ENCODE measurements around the gene ADGRF5.

ADGRF5 gene

DNA sequence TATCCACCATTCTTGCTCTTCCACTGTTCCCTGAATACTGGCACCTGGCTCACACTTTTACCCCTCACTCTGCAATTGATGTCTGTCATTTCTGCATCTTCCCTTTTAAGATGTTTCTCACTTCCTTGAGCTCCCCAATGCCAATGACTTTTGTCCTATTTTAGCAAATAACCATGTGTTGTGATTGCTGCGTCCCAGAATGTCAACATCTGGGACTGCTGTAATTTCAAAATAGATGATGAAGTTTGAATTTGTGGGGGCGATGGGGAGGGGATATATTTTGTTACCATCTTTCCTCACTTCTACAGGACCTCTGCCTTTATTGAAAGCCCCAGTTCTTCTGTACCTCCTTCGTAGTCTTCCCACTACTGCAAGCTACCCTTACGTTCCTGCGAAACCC, 40.0 kb upstream of the ADGRF5 start:
- Histone ChIP-seq H3K56ac (ENCODE audit: low read length) (no peak overlapping the region), H2AK5ac (ENCODE audit: low read length) (no peak overlapping the region), H3K4me3 (ENCODE audit: low read length) (no peak overlapping the region), H2BK5ac (ENCODE audit: low read length) (no peak overlapping the region), H3K27ac (ENCODE audit: low read depth, low read length) (no peak overlapping the region), H3K36me3 (ENCODE audit: control insufficient read depth, insufficient read depth, low read length) (no peaks in the 10 kb centered on the region), H3K23ac (ENCODE audit: low read length) (no peak overlapping the region), H4K5ac (ENCODE audit: low read length) (no peak overlapping the region), H3K4me2 (ENCODE audit: low read length) (no peak overlapping the region), H2BK120ac (ENCODE audit: low read depth, low read length) (no peak overlapping the region), H3K18ac (ENCODE audit: low read length) (no peak overlapping the region), H3K79me1 (ENCODE audit: low read length) (no peaks in the 10 kb centered on the region), H3K27me3 (ENCODE audit: insufficient read depth, low read length, poor library complexity) (no peaks in the 10 kb centered on the region), H3K4me1 (ENCODE audit: control insufficient read depth, low read depth, low read length) (peaks cover 3% of the 10 kb centered on the region), H2BK15ac (replicated peaks; ENCODE audit: low read depth) (no peak overlapping the region), H4K8ac (ENCODE audit: low read depth, low read length) (no peak overlapping the region), H3K4ac (ENCODE audit: low read depth, low read length) (no peak overlapping the region), H3K9ac (ENCODE audit: low read length) (no peak overlapping the region), H3K79me2 (ENCODE audit: control insufficient read depth, insufficient read depth, low read length) (no peaks in the 10 kb centered on the region)
- no CpG with 5 or more reads among the region's 5 CpGs for WGBS (ENCODE audit: extremely low coverage, insufficient coverage, low lambda C conversion rate)
- DNase-seq = no peak

DNA sequence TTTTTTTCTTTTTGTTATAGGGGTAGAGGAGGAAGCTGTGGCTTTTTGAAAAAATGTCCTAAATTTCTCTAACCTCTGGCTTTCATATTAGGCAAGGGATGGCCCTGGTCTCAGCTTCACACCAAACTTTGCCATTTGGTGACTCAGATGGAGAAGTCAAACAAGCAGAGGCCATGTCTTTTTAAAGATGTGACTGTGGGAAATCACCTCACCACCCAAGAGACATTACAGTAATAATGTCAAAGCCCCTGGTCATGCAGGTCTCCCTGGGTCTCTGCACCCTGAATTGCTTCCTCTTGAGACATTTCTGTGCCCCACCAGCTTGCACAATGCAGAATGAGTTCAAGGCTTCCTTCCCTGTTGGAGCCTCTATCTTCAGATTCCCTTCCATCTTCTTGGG, 39.5 kb upstream of the ADGRF5 start:
- Histone ChIP-seq H3K27ac (ENCODE audit: low read depth, low read length) (no peak overlapping the region), H3K56ac (ENCODE audit: low read length) (no peak overlapping the region), H4K8ac (ENCODE audit: low read depth, low read length) (no peak overlapping the region), H3K23ac (ENCODE audit: low read length) (no peak overlapping the region), H3K18ac (ENCODE audit: low read length) (no peak overlapping the region), H3K4me2 (ENCODE audit: low read length) (no peak overlapping the region), H2BK15ac (replicated peaks; ENCODE audit: low read depth) (no peak overlapping the region), H3K79me2 (ENCODE audit: control insufficient read depth, insufficient read depth, low read length) (no peaks in the 10 kb centered on the region), H3K27me3 (ENCODE audit: insufficient read depth, low read length, poor library complexity) (no peaks in the 10 kb centered on the region), H2BK5ac (ENCODE audit: low read length) (no peak overlapping the region), H3K4me1 (ENCODE audit: control insufficient read depth, low read depth, low read length) (peaks cover 3% of the 10 kb centered on the region), H2AK5ac (ENCODE audit: low read length) (no peak overlapping the region), H2BK120ac (ENCODE audit: low read depth, low read length) (no peak overlapping the region), H3K79me1 (ENCODE audit: low read length) (no peaks in the 10 kb centered on the region), H3K9ac (ENCODE audit: low read length) (no peak overlapping the region), H3K4ac (ENCODE audit: low read depth, low read length) (no peak overlapping the region), H4K5ac (ENCODE audit: low read length) (no peak overlapping the region), H3K4me3 (ENCODE audit: low read length) (no peak overlapping the region), H3K36me3 (ENCODE audit: control insufficient read depth, insufficient read depth, low read length) (no peaks in the 10 kb centered on the region)
- DNase-seq = no peak

DNA sequence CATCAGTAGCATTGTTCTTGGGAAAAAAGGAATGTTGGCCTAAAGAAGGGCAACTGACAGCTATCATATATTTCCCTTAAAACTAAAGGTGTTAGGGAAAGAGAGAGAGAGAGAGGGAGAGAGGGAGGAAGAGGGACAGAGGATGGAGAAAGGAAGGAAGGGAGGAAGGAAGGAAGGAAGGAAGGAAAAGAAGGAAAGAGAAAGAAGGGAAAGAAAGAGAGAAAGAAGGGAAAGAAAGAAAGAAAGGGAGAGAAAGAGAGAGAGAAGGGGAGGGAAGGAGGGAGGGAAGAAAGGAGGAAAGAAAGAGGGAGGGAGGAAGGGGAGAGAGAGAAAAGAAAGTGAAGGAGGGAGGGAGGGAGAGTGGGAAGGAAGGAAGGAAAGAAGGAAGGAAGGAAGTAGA, 37.7 kb upstream of the ADGRF5 start:
- H3K79me1 ChIP-seq (ENCODE audit: low read length) = no peaks in the 10 kb centered on the region
- H3K27ac ChIP-seq (ENCODE audit: low read depth, low read length) = no peak overlapping the region
- H4K5ac ChIP-seq (ENCODE audit: low read length) = no peak overlapping the region
- no peaks in the 10 kb centered on the region for H3K79me2 ChIP-seq (ENCODE audit: control insufficient read depth, insufficient read depth, low read length)
- DNase-seq = no peak
- H3K9ac ChIP-seq (ENCODE audit: low read length) = no peak overlapping the region
- H4K8ac ChIP-seq (ENCODE audit: low read depth, low read length) = no peak overlapping the region
- H2BK5ac ChIP-seq (ENCODE audit: low read length) = no peak overlapping the region
- H3K4ac ChIP-seq (ENCODE audit: low read depth, low read length) = no peak overlapping the region
- H2AK5ac ChIP-seq (ENCODE audit: low read length) = no peak overlapping the region
- peaks cover 7% of the 10 kb centered on the region for H3K4me1 ChIP-seq (ENCODE audit: control insufficient read depth, low read depth, low read length)
- H3K36me3 ChIP-seq (ENCODE audit: control insufficient read depth, insufficient read depth, low read length) = no peaks in the 10 kb centered on the region
- H2BK15ac ChIP-seq (replicated peaks; ENCODE audit: low read depth) = no peak overlapping the region
- no peak overlapping the region for H3K4me2 ChIP-seq (ENCODE audit: low read length)
- H3K4me3 ChIP-seq (ENCODE audit: low read length) = no peak overlapping the region
- H3K56ac ChIP-seq (ENCODE audit: low read length) = no peak overlapping the region
- H2BK120ac ChIP-seq (ENCODE audit: low read depth, low read length) = no peak overlapping the region
- no peak overlapping the region for H3K18ac ChIP-seq (ENCODE audit: low read length)
- no peak overlapping the region for H3K23ac ChIP-seq (ENCODE audit: low read length)
- no peaks in the 10 kb centered on the region for H3K27me3 ChIP-seq (ENCODE audit: insufficient read depth, low read length, poor library complexity)

DNA sequence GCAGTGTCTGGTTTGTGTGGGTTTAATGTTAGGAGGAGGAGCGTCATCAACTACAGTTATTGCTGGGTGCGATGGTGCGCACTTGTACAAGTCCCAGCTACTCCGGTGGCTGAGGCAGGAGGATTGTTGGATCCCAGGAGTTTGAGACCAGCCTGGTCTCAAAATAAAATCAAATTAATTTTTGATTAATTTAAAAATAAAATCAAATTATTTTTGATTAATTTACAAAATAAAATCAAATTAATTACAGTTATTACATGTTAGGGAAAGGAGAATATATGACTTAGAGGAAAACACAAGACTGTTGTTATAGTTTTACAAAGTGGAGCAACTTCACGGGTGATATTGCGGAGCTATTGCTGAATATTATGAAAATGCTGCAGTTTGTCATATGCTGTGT, 34.7 kb upstream of the ADGRF5 start:
- no peak for DNase-seq
- peaks cover 4% of the 10 kb centered on the region for H3K4me1 ChIP-seq (ENCODE audit: control insufficient read depth, low read depth, low read length)
- no peak overlapping the region for H3K56ac ChIP-seq (ENCODE audit: low read length)
- H3K4me2 ChIP-seq (ENCODE audit: low read length) = no peak overlapping the region
- no peaks in the 10 kb centered on the region for H3K27me3 ChIP-seq (ENCODE audit: insufficient read depth, low read length, poor library complexity)
- H2BK15ac ChIP-seq (replicated peaks; ENCODE audit: low read depth) = no peak overlapping the region
- no peak overlapping the region for H3K18ac ChIP-seq (ENCODE audit: low read length)
- no peak overlapping the region for H4K5ac ChIP-seq (ENCODE audit: low read length)
- no peak overlapping the region for H3K4me3 ChIP-seq (ENCODE audit: low read length)
- H2BK5ac ChIP-seq (ENCODE audit: low read length) = no peak overlapping the region
- H3K27ac ChIP-seq (ENCODE audit: low read depth, low read length) = no peak overlapping the region
- H3K9ac ChIP-seq (ENCODE audit: low read length) = no peak overlapping the region
- no peaks in the 10 kb centered on the region for H3K79me2 ChIP-seq (ENCODE audit: control insufficient read depth, insufficient read depth, low read length)
- H3K23ac ChIP-seq (ENCODE audit: low read length) = no peak overlapping the region
- no peaks in the 10 kb centered on the region for H3K79me1 ChIP-seq (ENCODE audit: low read length)
- WGBS (ENCODE audit: extremely low coverage, insufficient coverage, low lambda C conversion rate) = no CpG with 5 or more reads among the region's 6 CpGs
- no peaks in the 10 kb centered on the region for H3K36me3 ChIP-seq (ENCODE audit: control insufficient read depth, insufficient read depth, low read length)
- H4K8ac ChIP-seq (ENCODE audit: low read depth, low read length) = no peak overlapping the region
- no peak overlapping the region for H2BK120ac ChIP-seq (ENCODE audit: low read depth, low read length)
- no peak overlapping the region for H2AK5ac ChIP-seq (ENCODE audit: low read length)
- H3K4ac ChIP-seq (ENCODE audit: low read depth, low read length) = no peak overlapping the region

DNA sequence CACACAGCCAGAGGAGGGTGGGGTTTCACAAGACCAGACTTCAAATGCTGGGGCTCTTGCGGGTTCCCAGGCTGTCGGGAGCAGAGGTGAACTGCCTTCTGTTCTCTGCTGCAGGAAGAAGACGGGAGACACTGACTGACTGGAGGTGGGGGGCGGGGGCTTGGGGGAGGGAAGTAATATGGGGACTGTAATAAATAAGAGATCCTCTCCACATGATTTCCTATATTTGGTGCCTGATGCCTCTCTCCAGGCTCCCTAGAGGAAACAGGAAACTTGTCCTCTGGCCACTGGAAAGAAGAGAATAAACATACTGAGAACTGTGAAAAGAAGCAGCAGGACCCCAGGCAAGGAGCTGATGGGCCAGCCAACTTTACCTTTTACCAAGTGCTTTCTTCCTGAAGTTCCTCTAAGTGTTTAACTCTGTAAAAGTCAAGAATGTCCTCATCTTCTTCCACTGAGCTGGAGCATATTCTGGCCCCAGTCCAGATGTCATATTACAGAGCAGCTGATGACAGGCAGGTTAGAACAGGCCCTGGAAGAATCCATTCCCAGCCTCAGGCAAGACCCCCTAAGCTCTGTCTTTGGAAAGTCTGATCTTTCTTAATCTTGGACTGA, 33.2 kb upstream of the ADGRF5 start:
- no peak overlapping the region for H3K56ac ChIP-seq (ENCODE audit: low read length)
- H2BK5ac ChIP-seq (ENCODE audit: low read length) = no peak overlapping the region
- H3K4me3 ChIP-seq (ENCODE audit: low read length) = no peak overlapping the region
- H3K79me1 ChIP-seq (ENCODE audit: low read length) = no peaks in the 10 kb centered on the region
- DNase-seq = no peak
- H2BK120ac ChIP-seq (ENCODE audit: low read depth, low read length) = no peak overlapping the region
- no peak overlapping the region for H3K4ac ChIP-seq (ENCODE audit: low read depth, low read length)
- no peak overlapping the region for H2AK5ac ChIP-seq (ENCODE audit: low read length)
- no peak overlapping the region for H3K18ac ChIP-seq (ENCODE audit: low read length)
- H3K27ac ChIP-seq (ENCODE audit: low read depth, low read length) = peak overlapping the region; percentile 33
- H4K5ac ChIP-seq (ENCODE audit: low read length) = no peak overlapping the region
- H3K27me3 ChIP-seq (ENCODE audit: insufficient read depth, low read length, poor library complexity) = no peaks in the 10 kb centered on the region
- no CpG with 5 or more reads among the region's 4 CpGs for WGBS (ENCODE audit: extremely low coverage, insufficient coverage, low lambda C conversion rate)
- no peaks in the 10 kb centered on the region for H3K36me3 ChIP-seq (ENCODE audit: control insufficient read depth, insufficient read depth, low read length)
- no peak overlapping the region for H2BK15ac ChIP-seq (replicated peaks; ENCODE audit: low read depth)
- H3K4me1 ChIP-seq (ENCODE audit: control insufficient read depth, low read depth, low read length) = peaks cover 4% of the 10 kb centered on the region
- no peaks in the 10 kb centered on the region for H3K79me2 ChIP-seq (ENCODE audit: control insufficient read depth, insufficient read depth, low read length)
- H3K4me2 ChIP-seq (ENCODE audit: low read length) = no peak overlapping the region
- no peak overlapping the region for H3K23ac ChIP-seq (ENCODE audit: low read length)
- H3K9ac ChIP-seq (ENCODE audit: low read length) = no peak overlapping the region
- no peak overlapping the region for H4K8ac ChIP-seq (ENCODE audit: low read depth, low read length)

DNA sequence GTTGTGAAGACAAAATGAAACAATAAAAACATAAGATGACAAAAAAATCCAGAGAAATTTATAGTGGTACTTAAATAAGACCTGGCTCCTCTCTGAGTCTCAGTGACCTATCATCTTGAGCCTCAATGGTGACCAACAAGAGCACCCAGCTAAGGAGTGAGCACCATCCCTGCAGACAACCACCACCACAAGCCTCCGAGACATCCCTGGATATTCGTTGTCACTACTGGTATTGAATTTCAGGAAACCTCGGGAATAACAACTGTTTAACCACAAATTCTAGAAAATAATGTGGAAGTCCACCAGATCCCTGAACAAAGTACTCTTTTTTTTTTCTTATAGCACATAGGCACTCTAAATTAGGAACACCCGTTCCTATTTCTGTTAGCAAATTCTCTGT, 32.2 kb upstream of the ADGRF5 start:
- no peak for DNase-seq
- WGBS (ENCODE audit: extremely low coverage, insufficient coverage, low lambda C conversion rate) = no CpG with 5 or more reads among the region's 4 CpGs

More for the DNA sequence above, 32.2 kb upstream of the ADGRF5 start:
- no peak overlapping the region for H2BK15ac ChIP-seq (replicated peaks; ENCODE audit: low read depth)
- H3K23ac ChIP-seq (ENCODE audit: low read length) = no peak overlapping the region
- H3K56ac ChIP-seq (ENCODE audit: low read length) = no peak overlapping the region
- no peak overlapping the region for H3K18ac ChIP-seq (ENCODE audit: low read length)
- H2BK120ac ChIP-seq (ENCODE audit: low read depth, low read length) = no peak overlapping the region
- peaks cover 4% of the 10 kb centered on the region for H3K4me1 ChIP-seq (ENCODE audit: control insufficient read depth, low read depth, low read length)
- H3K9ac ChIP-seq (ENCODE audit: low read length) = no peak overlapping the region
- H3K27ac ChIP-seq (ENCODE audit: low read depth, low read length) = no peak overlapping the region
- H3K4me2 ChIP-seq (ENCODE audit: low read length) = no peak overlapping the region
- H3K4ac ChIP-seq (ENCODE audit: low read depth, low read length) = no peak overlapping the region
- no peaks in the 10 kb centered on the region for H3K79me2 ChIP-seq (ENCODE audit: control insufficient read depth, insufficient read depth, low read length)
- H4K8ac ChIP-seq (ENCODE audit: low read depth, low read length) = no peak overlapping the region
- H3K4me3 ChIP-seq (ENCODE audit: low read length) = no peak overlapping the region
- H2BK5ac ChIP-seq (ENCODE audit: low read length) = no peak overlapping the region
- no peaks in the 10 kb centered on the region for H3K36me3 ChIP-seq (ENCODE audit: control insufficient read depth, insufficient read depth, low read length)
- H3K27me3 ChIP-seq (ENCODE audit: insufficient read depth, low read length, poor library complexity) = no peaks in the 10 kb centered on the region
- no peak overlapping the region for H4K5ac ChIP-seq (ENCODE audit: low read length)
- H2AK5ac ChIP-seq (ENCODE audit: low read length) = no peak overlapping the region
- no peaks in the 10 kb centered on the region for H3K79me1 ChIP-seq (ENCODE audit: low read length)
